NCI-H2081 (cell line): ENCODE measurements around the gene PCNP.
"Not testable (repeated sequence)": the region's sequence is repeated elsewhere in the genome, so short reads cannot be mapped to it uniquely, and the experiment has no call there.

Experiments
- DNase-seq, 2 experiments: peaks; one replicate each; lab custom pipeline; 2025; lab: John Stamatoyannopoulos, UW

PCNP gene

GRCh38 chr3:101633186-101633585, 59.2 kb downstream of the PCNP start:
- no peak for DNase-seq

DNA sequence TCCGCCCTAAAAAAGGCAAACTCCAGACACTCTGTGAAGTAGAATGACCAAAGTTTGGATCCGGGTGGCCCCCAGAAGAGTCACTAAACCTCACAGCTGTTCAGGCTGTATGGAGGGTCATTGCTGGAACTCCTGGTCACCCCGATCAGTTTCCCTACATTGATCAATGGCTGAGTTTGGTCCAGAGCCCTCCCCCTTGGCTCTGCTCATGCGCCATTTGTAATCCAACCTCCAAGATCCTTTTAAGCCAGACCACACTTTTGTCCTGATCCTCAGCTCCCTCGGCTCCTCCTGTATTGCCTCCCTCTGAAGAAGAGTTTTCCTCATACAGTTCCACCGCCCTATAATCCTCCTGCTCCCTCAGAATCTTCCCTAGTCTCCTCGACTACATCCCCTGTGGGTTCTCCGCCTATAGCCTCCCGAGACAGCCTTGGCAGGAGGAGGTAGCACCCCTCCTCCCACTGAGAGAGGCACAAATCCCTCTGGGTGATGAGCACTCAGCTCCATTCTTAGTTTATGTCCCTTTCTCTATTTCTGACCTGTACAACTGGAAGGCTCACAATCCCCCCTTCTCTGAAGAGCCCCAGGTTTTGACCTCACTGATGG, 60.7 kb downstream of the PCNP start:
- no peak for DNase-seq

DNA sequence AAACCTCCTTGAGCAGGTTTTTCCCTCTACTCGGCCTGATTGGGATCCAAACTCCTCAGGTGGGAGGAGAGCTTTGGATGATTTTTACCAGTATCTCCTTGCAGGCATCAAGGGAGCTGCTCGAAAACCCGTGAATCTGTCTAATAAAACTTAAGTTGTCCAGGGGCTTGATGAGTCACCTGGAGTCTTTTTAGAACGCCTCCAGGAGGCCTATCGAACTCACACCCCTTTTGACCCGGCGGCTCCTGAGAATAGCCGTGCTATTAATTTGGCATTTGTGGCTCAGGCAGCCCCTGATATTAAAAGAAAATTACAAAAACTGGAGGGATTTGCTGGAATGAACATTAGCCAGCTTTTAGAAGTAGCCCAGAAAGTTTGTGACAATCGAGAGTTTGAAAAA, 61.4 kb downstream of the PCNP start:
- no peak for DNase-seq

- peak; percentile 7 to 22 for DNase-seq
Observed at GRCh38 chr3:101635954-101636798, 62.2 kb downstream of the PCNP start.

- DNase-seq: no peak
Observed at GRCh38 chr3:101637451-101637850, 63.5 kb downstream of the PCNP start.

GRCh38 chr3:101638261-101638745, 64.3 kb downstream of the PCNP start:
- DNase-seq: no peak

DNA sequence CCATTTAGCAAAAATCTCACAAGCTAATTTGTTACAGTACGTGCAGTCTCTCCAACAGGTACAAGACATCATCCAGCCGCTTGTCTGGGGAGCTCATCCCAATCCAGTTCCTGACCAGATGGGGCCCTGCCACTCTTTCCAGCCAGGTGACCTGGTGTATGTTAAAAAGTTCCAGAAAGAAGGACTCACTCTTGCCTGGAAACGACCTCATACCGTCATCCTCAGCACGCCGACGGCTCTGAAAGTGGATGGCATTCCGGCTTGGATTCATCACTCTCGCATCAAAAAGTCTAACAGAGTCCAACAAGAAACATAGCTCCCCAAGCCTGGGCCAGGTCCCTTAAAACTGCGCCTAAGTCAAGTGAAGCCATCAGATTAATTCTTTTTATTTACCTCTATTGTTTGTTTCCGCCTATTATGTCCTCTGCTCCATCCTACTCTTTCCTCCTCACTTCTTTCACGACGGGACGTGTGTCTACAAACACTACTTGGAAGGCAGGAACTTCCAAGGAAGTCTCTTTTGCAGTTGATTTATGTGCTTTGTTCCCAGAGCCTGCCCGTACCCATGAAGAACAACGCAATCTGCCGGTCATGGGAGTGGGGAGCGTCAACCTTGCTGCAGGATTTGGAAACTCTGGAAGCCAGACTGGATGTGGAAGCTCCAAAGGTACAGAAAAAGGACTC, 65.4 kb downstream of the PCNP start:
- no peak for DNase-seq

DNA sequence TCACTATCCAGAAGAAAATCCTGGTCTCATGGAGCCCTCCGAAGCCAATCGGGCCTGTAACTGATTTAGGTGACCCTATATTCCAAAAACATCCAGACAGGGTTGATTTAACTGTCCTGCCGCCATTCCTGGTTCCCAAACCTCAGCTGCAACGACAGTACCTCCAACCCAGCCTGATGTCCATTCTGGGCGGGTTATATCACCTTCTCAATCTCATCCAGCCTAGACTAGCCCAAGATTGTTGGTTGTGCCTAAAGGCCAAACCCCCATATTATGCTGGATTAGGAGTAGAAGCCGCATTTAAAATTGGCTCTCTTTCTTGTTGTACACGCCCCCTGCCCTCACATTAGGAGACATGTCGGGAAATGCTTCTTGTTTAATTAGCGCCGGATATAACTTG, 66.3 kb downstream of the PCNP start:
- no peak for DNase-seq

GRCh38 chr3:101641397-101642115, 67.6 kb downstream of the PCNP start:
- DNase-seq: not testable (repeated sequence)

DNA sequence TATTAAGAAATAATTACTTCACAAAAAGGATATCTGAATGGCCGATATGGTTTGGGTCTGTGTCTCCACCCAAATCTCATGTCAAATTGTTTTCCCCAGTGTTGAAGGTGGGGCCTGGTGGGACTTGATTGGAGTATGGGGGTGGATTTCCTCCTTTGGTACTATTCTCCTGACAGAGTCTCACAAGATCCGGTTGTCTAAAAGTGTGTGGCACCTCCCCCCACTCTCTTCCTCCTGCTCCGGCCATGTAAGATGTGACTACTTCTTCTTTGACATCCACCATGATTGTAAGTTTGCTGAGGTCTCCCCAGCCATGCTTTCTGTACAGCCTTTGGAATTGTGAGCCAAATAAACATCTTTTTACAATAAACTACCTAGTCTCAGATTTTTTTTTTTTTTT, 68.5 kb downstream of the PCNP start:
- DNase-seq: no peak

DNA sequence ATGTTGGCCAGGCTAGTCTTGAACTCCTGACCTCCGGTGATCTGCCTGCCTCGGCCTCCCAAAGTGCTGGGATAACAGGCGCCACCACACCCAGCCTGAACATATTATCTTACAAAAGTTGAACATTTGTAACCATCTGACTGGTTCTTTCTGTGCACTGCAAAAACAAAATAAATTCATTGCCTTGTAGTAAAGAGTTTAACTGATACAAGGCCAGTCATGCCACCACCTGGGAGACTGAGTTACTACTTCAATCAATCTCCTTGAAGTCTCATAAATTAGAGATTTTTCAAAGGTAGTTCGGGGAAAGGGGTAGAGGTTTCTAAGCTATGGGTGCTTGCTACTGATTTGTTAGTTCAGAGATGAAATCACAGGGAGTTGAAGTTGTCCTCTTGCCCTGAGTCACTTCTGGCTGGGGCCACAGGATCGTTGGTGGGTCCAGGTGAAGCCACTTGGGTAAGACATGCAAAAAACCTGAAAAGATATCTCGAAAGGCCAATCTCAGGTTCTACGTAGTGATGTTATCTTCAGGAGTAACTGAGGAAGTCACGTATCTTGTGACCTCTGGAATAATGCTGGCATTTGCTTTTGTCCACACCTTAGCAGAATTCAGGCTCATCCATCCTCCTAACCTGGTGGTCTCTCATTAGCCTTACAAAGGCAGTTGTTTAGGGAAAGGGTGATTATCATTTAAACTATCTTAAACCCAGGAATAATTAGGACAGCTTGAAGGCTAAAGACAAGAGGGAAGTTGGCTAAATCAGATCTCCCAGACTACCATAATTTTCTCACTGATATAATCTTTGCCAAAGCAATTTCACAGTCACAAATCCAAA, 69.2 kb downstream of the PCNP start:
- DNase-seq: no peak
